HG03095 (cell line): ENCODE data around the gene BEGAIN.

Experiments
- ATAC-seq: cut with Tn5 transposase; IDR thresholded peaks from one replicate; pipeline ENCODE4 v1.9.1; 2021; ENCODE audit warnings: moderate library complexity; ENCODE audit not compliant: unreplicated experiment

BEGAIN gene

DNA sequence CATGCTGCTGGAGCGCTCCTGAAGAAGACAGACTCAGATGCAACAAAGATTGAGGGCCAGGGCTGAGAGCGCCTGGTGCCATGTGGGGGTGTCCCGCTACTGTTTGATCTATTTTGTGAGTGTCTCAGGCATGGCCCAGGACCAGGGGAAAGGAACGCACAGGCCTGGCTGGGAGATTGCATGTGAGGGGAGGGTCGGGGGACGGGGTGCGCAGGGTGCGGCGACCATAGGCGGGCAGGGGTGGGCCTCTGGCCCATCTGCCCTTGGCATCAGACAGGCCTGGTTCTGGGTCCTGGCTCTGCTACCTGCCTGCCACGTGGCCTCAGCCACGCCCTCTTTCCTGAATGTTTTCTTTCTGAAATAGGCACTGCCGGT is 47.5 kb downstream of the BEGAIN start:
- ATAC-seq: no peak

DNA sequence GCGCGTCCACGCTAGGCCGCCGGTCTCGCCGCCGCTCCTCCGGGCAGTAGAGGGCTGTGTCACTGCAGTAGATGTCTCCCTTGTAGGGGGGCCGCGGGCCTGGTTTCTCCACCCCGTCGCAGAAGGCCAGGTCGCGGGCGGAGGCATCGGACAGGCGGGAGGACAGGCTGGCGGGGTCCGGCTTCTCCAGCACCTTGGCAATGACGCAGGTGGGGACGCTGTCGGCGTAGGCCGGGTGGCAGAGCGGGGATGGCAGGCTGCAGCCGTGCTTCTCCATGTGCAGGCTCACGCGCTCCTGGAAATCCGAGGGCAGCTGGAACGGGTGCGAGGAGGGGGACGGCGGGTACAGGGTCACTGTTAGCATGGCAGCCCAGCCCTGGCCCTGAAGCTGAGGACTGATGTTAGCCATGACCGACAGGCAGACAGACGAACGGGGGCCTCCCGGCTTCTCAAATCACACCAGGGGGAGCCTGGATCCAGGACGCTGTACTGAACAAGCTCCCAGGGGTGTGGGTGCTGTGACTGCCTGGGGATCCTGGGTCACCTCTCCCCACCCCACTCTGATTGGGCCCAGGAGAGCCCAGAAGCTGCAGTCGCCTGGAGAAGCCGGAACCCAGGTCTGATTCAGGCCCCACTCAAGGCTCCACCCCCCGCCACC is 48.1 kb downstream of the BEGAIN start:
- ATAC-seq: no peak

DNA sequence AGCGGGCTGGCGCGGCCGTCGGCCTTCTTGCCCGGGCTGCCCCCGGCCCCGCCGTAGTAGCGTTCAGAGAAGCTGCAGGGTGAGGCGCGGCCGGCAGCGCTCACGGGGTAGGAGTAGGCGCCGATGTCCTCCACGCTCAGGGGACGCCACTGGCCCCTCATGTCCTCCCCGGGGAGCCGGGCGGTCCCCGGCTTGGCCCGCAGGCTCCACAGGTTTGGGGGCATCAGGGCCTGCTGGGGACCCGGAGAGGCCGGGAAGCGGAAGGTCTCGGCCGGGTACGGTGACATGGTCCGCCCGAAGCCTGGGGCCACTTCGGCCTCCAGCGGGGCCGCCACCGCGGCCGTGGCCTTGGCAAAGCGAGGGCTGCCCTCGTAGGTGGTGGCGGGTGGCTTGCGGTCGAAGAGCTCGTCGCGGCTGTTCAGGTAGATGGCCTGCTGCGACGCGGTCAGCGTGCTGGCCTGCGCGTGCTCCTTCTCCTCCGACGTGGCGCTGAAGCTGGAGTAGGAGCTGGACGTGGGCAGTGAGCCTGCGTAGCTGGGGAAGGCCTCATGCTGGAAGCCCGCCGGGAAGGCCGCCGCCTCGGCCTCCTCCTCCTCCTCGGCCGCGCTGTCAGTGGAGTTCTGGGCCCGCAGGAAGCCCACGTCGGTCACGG is 48.7 kb downstream of the BEGAIN start:
- ATAC-seq: no peak

DNA sequence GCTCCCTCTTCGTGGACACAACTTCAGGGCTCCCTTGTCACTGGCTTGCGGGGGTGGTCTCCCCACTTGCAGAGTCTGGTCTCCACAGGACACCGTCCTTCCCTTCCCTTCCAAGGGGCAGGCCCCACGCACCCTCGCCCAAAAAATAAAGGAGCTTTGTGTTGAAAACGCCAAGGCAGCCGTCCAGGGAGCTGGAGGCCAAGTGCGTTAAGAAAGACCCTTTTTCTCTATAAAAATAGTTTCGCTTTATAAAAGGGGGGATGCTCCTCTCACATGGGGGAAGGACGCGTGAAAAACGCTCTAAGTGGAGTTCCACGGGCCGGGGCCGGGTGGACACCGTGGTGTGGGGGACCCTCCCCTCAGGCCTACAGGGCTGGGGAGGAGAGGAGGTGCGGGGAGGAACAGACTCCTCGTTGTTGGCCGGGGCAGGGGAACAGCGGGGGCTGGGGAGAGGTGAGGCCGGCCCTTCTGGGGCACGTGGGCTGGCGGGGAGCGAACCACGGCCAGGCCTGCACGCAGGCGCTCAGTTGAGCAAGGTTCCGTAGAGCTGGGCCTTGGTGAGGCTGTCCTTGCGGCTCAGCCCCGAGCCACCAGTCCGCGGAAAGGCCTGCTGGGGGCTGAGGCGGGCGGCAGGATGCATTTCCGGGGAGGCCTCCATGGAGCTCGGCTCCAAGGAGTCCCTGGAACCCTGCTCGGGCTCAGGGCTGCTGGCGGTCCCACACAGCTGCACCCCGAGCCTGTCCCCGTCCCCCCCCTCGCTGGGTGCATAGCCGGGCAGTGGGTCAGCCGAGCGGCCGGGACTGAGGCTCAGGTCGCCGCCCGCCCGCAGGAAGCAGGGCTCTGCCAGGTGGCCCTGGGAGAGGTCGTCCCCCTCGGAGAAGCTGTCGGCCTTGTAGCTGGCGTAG is 49.5 kb downstream of the BEGAIN start:
- no peak for ATAC-seq

DNA sequence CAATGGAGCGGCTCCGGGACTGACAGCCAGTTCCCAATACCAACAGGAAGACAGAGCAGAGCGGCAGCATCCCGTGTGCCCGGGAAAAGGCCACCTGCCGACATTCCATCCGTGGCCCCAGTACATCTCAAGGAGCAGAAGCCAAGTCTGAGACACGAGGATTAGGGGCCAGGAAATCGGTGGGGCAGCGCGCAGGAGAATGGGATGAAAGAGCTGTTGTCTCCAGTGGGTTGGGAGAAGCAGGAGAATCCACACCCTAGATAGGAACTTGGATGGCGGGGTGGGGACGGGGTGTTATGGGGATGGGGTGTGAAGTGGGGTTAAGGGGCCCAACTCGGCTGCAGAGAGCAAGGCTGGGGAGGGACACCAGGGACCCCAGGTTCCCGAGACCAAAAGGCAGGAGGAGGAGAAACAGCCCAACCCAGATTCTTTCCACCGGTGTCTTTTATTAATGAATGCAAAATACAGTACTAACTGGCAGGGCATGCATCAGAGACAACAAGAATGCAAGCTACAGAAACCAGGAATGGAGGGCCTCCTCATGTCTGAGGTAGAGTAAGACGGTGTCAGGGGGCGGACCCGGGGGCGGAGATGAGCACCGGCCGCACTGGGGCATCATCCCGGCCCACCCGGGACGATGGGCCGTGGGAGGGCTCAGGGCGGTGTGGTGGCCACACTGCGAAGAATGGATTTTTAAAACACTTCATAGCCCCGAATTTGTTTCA is 50.3 kb downstream of the BEGAIN start:
- no peak for ATAC-seq

DNA sequence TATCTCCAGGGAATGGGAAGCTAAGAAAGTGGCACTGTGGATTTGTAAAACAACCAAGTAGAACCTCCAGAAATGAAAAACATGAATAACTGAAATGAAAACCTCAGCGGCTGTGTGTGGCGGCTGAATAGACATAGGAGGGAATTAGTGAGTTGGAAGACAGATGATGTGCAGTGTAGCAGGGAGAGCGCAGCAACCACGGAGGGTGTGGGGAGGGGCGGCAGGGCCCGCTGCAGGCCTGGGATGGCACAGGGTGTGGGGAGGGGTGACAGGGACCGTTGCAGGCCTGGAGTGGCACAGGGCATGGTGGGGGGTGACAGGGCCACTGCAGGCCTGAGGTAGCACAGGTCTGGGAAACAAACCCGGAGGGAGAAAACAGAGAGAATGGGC is 51.1 kb downstream of the BEGAIN start:
- ATAC-seq: no peak

DNA sequence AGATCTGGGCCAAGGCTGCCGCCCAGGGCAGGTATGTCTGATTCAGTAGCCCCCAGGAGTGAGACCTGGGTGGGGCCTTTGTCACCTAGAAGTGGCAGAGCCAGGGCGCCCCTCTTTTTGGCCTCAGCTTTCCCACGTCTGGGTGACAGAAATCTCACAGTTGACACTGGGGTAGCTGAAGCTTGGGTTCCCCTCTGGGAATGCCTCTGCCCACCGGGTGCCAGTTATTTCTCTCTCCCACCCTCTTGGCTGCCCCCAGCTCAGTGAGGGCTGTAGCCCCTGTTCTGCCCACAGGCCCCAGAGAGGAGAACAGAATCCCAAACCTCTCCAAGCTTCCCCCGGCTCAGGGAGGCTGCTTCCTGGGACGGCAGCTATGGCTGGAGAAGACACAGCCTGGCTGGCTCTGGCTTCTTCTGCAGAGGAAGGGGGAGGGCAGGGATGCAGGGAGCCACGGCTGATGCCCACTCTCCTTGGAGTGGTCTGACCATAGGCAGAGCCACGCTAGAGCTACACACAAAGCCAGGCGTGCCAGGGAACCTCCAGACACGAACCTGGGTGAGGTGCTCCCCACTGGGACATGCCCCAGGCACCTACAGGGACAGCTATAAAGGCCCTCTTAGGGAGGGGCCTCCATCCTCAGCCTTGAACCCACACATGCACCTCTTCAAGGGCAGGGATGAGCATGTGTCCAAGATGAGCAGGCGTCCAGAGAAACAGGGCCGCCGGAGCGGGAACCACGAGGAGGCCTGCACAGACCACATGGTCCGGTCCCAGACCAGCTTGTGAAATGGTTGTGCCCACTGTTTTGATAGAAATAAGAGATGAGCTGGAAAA is 51.7 kb downstream of the BEGAIN start:
- no peak for ATAC-seq

DNA sequence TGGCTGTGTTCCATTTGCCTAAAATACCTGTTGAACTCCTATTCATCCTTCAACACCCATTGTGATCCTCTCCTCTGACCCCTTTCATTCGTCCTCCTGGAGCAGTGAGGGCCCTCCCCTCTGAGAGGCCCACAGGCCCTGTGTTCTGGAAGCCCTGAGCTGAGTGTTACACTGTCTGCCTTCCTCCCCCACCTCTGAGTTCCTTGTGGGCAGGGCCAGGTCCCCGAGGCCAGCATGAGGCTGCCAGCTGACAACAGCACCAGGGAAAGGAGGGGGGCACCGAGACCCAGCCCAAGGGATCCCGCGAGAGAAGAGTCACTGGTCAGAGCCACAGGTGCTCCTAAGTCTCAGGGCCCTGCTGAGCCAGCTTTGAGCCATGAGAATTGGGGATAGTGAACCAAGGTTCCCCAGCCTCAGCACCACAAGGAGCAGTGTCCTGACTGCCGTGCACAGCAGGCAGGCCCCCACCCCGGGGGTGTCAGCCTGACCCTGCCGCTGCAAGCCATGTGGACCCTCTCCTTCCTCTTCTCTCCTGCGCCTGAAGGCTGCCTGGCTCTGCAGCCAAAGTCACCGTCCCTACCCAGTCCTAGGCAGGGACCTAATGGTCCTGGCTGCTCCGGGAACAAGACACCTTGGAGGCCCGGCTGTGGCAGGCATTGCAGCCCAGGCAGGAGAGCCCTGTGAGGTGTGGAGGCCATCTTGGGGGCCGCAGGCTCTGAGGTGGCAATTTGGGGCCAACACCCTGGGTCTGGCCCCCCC is 52.5 kb downstream of the BEGAIN start:
- ATAC-seq: no peak

DNA sequence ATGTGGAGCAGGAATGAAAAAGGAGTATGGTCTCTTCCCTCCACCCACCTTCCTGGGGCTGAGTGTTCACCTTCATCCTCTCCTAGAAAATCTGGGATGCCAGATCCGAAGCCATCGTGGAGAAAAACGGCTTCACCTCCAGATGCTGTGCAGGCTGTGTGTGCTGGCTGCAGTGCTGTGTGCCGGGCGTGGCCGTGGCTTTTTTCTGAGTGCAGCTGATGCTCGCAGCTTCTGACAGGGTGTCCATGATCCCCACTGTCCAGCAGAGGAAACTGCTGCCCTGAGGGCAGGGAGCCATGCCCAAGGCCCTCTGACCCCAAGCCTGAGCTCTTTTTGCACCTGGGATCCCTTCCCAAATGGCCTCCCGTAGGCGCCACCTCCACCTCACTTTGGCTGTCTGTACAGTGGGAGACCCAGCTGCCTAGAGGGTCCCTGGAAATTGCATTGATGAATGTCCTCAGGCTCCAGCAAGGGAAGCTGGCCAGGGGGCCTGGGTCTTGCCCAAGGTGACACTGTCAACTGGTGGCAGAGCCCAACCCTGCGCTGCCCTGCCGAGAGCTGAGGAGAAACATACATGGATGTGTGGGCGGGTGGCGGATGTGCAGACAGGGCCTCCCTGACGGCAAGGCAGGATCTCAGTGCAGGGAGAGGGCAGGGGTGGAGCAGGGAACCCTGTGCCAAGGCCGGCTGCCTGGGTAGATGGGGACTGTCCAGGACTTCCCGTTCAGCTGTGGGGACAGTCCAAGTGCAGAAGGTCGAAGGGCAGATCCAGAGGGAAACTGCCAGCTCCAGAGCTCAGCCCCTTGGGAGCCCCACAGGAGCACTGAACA is 53.3 kb downstream of the BEGAIN start:
- ATAC-seq: no peak

DNA sequence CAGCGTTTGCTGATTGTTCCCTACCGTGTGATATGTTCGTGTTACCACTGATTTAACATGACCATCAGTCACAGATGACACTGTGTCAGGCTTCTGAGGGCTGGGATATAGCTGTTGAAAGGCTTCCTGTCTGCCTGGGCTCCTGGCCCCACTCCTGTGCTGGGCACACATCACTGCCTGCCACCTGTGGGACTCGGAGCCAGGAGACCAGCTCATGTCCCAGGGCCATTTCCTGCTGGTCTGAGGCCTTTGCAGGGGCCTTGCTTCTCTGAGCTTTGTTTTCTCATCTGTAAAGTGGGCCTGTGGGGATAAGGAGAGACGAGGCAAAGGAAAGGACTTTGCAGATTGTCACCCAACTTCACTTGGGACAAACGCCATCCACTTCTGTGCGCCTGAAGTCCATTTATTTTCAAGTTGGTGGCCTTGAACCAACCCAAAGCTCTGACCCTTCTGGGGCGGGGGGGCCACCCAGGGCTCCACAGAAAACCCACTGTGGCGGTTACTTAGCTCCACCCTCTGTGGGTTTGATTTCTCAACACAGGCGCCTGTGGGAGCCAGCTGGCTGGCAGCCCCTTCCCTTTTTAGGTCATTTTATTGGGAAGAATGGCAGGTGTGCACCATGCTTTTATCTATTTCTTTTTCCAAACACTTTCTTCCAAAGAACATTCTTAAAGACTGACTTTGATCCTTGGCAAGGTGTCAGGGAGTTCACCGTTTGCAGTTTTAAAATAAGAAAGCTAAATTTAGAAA is 54.1 kb downstream of the BEGAIN start:
- ATAC-seq: no peak

DNA sequence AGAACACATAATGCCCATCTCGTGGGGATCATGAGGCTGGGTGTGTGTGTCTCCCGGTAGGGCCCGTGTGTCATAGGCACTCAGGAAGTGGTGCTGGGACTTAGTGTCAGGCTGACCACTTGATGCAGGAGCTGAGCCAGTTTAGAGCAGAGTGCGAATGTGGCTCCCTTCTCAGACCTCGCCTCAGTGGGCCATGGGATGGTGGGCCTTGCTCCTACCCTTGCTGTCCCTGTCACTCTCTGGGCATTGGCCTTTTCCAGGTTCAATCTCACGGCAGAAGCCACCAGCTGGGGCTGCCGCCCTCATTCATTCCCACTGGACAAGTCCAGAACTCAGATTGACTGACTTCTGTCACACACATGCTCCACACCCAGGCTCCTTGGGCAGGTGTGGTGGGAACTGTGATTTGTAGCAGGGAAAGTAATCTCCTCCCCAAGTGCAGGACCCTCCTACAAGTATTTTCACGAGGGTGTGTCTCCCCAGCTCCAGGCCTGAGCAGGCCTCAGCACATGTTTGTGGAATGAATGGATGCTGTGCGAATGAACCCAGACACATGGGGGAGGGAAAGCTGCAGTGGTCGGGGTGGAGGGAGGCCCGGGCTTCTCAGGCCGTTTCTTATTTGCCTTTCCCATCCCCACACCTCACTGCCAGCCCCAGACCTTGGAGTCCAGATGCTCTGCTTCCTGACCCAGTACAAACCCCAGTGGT is 54.9 kb downstream of the BEGAIN start:
- no peak for ATAC-seq

DNA sequence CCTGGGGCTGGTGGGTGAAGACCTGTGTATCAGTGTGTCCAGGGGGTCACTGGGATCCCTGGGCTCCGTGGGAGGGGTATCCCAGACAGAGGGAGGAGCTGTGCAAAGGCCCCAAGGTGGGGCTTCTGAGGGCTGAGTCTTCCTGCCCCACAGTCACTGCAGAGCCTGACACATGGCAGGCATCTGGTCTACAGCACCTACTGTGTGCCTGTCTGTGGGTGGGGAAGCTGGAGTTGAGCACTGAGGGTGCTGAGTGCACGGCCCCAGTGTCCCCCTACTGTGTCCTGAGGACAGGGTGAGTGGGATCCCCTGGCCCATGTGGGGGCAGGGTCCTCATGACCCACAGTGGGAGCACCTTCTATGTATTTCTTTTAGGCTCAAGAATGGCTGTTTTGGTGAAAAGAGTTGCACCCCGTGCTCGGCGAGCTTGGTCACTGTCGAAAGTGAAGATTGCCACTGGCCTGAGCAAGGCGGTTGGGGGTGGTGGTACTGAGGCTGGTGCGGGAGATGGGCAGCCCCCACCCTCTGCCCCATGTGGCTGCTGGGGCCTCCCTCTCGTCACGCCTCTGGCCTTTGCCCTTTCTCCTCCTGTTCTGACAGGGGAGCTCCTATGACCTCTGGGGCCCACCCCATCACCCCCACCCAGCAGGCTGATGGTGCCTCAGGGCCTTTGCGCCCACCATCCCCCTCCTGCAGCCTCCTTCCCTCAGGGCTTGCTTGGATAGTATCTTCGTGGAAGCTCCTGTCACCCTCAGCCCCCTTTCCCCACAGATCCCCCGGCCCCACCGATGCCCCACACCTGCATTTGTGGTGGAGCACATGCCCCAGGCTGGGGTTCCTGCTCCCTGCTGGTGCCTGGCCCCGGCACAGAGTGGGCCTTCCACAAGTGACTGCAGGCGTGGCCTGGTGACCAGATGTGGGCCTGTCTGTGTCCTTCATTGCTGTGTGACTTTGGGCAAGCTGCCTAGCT is 55.8 kb downstream of the BEGAIN start:
- no peak for ATAC-seq

DNA sequence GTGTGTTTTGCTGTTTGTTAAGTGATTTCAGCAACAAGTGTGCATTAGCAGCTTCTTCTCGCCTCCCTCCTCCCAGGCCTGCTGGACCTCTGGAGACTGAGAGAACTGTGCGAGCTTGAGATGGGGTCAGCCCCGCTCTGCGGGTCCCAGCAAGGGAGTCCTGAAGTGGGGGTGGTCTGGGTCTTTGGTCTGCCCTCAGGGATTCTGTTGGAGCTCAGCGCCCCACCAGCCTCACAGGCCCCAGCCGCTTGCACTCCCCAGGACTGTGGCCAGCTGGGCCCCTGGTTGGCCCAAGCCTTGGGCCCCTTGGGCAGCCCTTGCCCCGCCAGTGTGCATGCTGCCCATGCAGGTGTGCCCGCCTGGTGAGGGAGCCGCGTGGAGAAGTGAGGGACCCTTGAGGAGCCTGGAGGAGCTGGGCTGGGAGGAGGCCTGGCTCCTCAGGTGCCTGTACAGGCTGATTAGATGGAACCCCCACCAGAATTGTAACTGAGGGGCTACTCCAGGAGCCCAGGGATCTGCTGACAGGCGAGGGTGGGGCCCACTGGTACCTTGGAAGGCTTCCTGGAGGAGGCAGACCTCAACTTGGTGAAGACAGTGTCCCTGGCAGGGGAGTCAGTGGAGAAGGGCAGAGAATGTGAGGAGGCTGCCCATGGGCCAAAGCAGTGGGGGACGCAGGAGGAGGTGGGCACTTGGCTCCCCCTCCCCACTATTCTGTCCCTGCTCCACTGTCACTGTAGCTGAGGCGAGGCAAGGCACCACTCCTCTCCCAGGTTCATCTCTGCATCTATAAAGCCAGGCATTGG is 56.7 kb downstream of the BEGAIN start:
- ATAC-seq: no peak

DNA sequence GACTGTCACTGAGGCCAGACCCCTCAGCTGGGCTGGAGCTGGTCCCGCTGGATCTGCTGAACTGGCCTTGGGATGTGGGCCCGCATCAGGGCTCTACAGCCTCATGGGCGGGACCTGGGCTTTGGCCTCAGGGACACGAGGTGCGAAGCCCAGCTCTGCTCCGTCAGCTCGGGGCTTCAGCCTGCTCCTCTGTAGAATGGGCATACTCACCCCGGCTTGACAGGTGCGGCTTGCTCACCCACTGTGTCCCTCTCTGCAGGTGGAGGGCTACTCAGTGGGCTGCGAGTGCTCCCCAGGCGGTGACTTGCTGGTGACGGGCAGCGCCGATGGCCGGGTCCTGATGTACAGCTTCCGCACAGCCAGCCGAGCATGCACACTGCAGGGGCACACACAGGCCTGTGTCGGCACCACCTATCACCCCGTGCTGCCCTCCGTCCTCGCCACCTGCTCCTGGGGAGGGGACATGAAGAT is 57.6 kb downstream of the BEGAIN start:
- ATAC-seq: no peak

DNA sequence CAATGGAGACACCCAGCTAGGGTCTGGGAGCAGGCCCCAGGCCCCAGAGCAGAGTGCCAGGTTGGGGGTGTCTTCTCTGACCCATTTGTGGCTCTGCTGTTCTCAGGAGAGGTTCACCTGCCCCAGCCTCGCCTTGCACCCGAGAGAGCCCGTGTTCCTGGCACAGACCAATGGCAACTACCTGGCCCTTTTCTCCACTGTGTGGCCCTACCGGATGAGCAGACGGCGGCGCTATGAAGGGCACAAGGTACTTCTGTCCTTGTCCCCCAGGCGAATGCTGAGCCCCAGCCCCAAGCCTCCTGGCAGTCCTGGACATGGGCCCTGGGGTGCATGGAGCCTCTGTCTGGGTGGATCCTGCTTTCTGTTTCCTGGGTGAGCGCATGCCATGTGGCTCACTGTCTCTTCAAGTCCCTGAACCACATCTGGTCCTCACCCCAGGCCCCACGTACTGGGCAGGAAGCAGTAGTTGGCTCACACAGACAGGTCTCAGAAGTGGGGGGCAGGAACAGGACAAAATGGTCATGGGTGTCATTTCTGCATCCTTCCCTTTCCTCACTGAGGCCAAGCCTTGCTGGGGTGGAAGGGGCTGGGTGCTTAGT is 58.2 kb downstream of the BEGAIN start:
- ATAC-seq: no peak
